ENCODE measurements around the gene ESX1.

GRCh38 chrX:104284507-104284906, 29.8 kb upstream of the ESX1 start:
- TF ChIP-seq E2F6 (IDR thresholded peaks at IDR 0.05): no peak
- TF ChIP-seq EZH2 (IDR thresholded peaks at IDR 0.05; ENCODE audit: low read depth, low read length, severe bottlenecking): no peak
- TF ChIP-seq RAD21 (IDR thresholded peaks at IDR 0.05 in 1 of 2, conservative IDR thresholded peaks at IDR 0.05 in 1 of 2; ENCODE audit: low read depth in 2 of 2, low read length in 2 of 2): no peak
- TF ChIP-seq HDAC6 (IDR thresholded peaks at IDR 0.05; ENCODE audit: low read depth, low read length): no peak
- TF ChIP-seq CTCF (IDR thresholded peaks at IDR 0.05; ENCODE audit: control extremely low read depth in 1 of 3, insufficient read depth in 1 of 3, low read depth in 1 of 3, low read length in 3 of 3): no peak
- no peak for TF ChIP-seq JUND (IDR thresholded peaks at IDR 0.05; ENCODE audit: low read length)
- no peak for TF ChIP-seq POLR2AphosphoS5 (IDR thresholded peaks at IDR 0.05; ENCODE audit: low read depth, low read length)
- no peak for TF ChIP-seq HDAC2 (IDR thresholded peaks at IDR 0.05; ENCODE audit: borderline replicate concordance in 1 of 2, low read depth in 2 of 2, low read length in 2 of 2)
- TF ChIP-seq POLR2A (IDR thresholded peaks at IDR 0.05; ENCODE audit: control extremely low read depth in 1 of 2, low read depth in 2 of 2, low read length in 2 of 2): no peak
- no peak for TF ChIP-seq SUZ12 (IDR thresholded peaks at IDR 0.05; ENCODE audit: low read length)
- no peak for TF ChIP-seq EP300 (IDR thresholded peaks at IDR 0.05; ENCODE audit: borderline replicate concordance in 1 of 2, low read depth in 2 of 2, low read length in 2 of 2)

All from H1 (cell line).